Nephron (organoid): ENCODE data around the gene MAMLD1.

Experiments used
- H3K27ac Mint-ChIP-seq, 3 experiments: 2 replicates each; pipeline ENCODE4 v1.8.0; 2020; ENCODE audit warnings: mixed read lengths in 3 of 3, mild to moderate bottlenecking in 2 of 3, moderate library complexity in 1 of 3
- H3K27me3 Mint-ChIP-seq: 2 replicates; pipeline ENCODE4 v1.8.0; 2021; ENCODE audit warnings: low read depth, mild to moderate bottlenecking, moderate library complexity, mixed read lengths
- H3K36me3 Mint-ChIP-seq: 2 replicates; pipeline ENCODE4 v1.8.0; 2020; ENCODE audit warnings: low read depth, mixed read lengths
- H3K4me1 Mint-ChIP-seq: 2 replicates; pipeline ENCODE4 v1.8.0; 2020; ENCODE audit warnings: mixed read lengths
- H3K4me3 Mint-ChIP-seq, 3 experiments: 2 replicates each; pipeline ENCODE4 v1.8.0; 2020; ENCODE audit warnings: mild to moderate bottlenecking in 3 of 3, mixed read lengths in 3 of 3, moderate library complexity in 2 of 3
- H3K9me3 Mint-ChIP-seq: 2 replicates; pipeline ENCODE4 v1.8.0; 2020; ENCODE audit warnings: mixed read lengths
- CTCF ChIP-seq, 3 experiments: fragments of 200-600 bp; sonication (generic); IDR thresholded peaks; one replicate each; pipeline ENCODE4 v1.5.0; 2021; ENCODE audit warnings: antibody characterized with exemption in 3 of 3; ENCODE audit not compliant: unreplicated experiment in 3 of 3

MAMLD1 gene

GRCh38 chrX:150495496-150495895, 132.4 kb downstream of the MAMLD1 start:
- H3K9me3 Mint-ChIP-seq, result no peaks in the 10 kb centered on the region
- no peaks in the 10 kb centered on the region for H3K36me3 Mint-ChIP-seq
- no peaks in the 10 kb centered on the region for H3K4me1 Mint-ChIP-seq
- no peaks in the 10 kb centered on the region for H3K27me3 Mint-ChIP-seq
- no peak overlapping the region for H3K27ac Mint-ChIP-seq
- H3K4me3 Mint-ChIP-seq, result no peak overlapping the region
- no peak for TF ChIP-seq CTCF (IDR thresholded peaks at IDR 0.05; ENCODE audit: unreplicated experiment in 3 of 3)

- Mint-ChIP-seq H3K27me3 (no peaks in the 10 kb centered on the region), H3K36me3 (no peaks in the 10 kb centered on the region), H3K4me1 (peaks cover under 1% of the 10 kb centered on the region), H3K9me3 (no peaks in the 10 kb centered on the region), H3K4me3 (no peak overlapping the region), H3K27ac (peak overlapping the region in 2 of 3 experiments; percentile 17 to 57)
- TF ChIP-seq CTCF (IDR thresholded peaks at IDR 0.05; ENCODE audit: unreplicated experiment in 3 of 3), result no peak
Measured at GRCh38 chrX:150499240-150499639, 136.1 kb downstream of the MAMLD1 start.

GRCh38 chrX:150502091-150502490, 139.0 kb downstream of the MAMLD1 start:
- H3K36me3 Mint-ChIP-seq, result no peaks in the 10 kb centered on the region
- no peak overlapping the region for H3K27ac Mint-ChIP-seq
- H3K4me3 Mint-ChIP-seq, result no peak overlapping the region
- H3K4me1 Mint-ChIP-seq, result peaks cover 11% of the 10 kb centered on the region
- TF ChIP-seq CTCF (IDR thresholded peaks at IDR 0.05; ENCODE audit: unreplicated experiment in 3 of 3), result no peak
- H3K9me3 Mint-ChIP-seq, result no peaks in the 10 kb centered on the region
- no peaks in the 10 kb centered on the region for H3K27me3 Mint-ChIP-seq

GRCh38 chrX:150502979-150503897, 140.1 kb downstream of the MAMLD1 start:
- Mint-ChIP-seq H3K36me3 (no peaks in the 10 kb centered on the region), H3K4me1 (peaks cover 11% of the 10 kb centered on the region), H3K4me3 (no peak overlapping the region), H3K27me3 (no peaks in the 10 kb centered on the region), H3K9me3 (no peaks in the 10 kb centered on the region), H3K27ac (peak overlapping the region in 1 of 3 experiments; percentile 92)
- TF ChIP-seq CTCF (IDR thresholded peaks at IDR 0.05; ENCODE audit: unreplicated experiment in 3 of 3), result no peak

- Mint-ChIP-seq H3K36me3 (no peaks in the 10 kb centered on the region), H3K4me3 (no peak overlapping the region), H3K27me3 (no peaks in the 10 kb centered on the region), H3K9me3 (no peaks in the 10 kb centered on the region), H3K4me1 (peaks cover 13% of the 10 kb centered on the region), H3K27ac (peak overlapping the region in 1 of 3 experiments; percentile 92)
- no peak for TF ChIP-seq CTCF (IDR thresholded peaks at IDR 0.05; ENCODE audit: unreplicated experiment in 3 of 3)
Measured at GRCh38 chrX:150503898-150504219, 140.7 kb downstream of the MAMLD1 start.
